SK-N-DZ (cell line): ENCODE data around the gene PIP5K1B.

Experiments used
- DNase-seq: peaks from one replicate; pipeline ENCODE4 v3.0.0-alpha.2; 2015; ENCODE audit warnings: low spot score

The PIP5K1B gene

GRCh38 chr9:68951879-68952659 lies 247.0 kb downstream of the PIP5K1B start:
- DNase-seq = no peak

GRCh38 chr9:68953771-68954170 lies 248.7 kb downstream of the PIP5K1B start:
- no peak for DNase-seq

GRCh38 chr9:68955330-68955729 lies 250.3 kb downstream of the PIP5K1B start:
- DNase-seq = no peak

GRCh38 chr9:68957479-68957878 lies 252.4 kb downstream of the PIP5K1B start:
- DNase-seq = no peak

- DNase-seq = no peak
These were observed 256.5 kb downstream of the PIP5K1B start for GRCh38 chr9:68961587-68961986.

- no peak for DNase-seq
These were observed 258.4 kb downstream of the PIP5K1B start for GRCh38 chr9:68963416-68963815.

GRCh38 chr9:68964102-68964541 lies 259.1 kb downstream of the PIP5K1B start:
- no peak for DNase-seq

- DNase-seq = no peak
These were observed 259.7 kb downstream of the PIP5K1B start for GRCh38 chr9:68964765-68965164.

- no peak for DNase-seq
These were observed 261.5 kb downstream of the PIP5K1B start for GRCh38 chr9:68966496-68966944.

GRCh38 chr9:68967800-68968199 lies 262.8 kb downstream of the PIP5K1B start:
- no peak for DNase-seq

- DNase-seq = no peak
These were observed 264.5 kb downstream of the PIP5K1B start for GRCh38 chr9:68969538-68969937.

GRCh38 chr9:68970151-68970550 lies 265.1 kb downstream of the PIP5K1B start:
- no peak for DNase-seq

- DNase-seq = no peak
These were observed 268.6 kb downstream of the PIP5K1B start for GRCh38 chr9:68973619-68974018.

GRCh38 chr9:68974431-68974830 lies 269.4 kb downstream of the PIP5K1B start:
- no peak for DNase-seq

GRCh38 chr9:68974901-68975300 lies 269.9 kb downstream of the PIP5K1B start:
- DNase-seq = no peak

- DNase-seq = no peak
These were observed 270.5 kb downstream of the PIP5K1B start for GRCh38 chr9:68975365-68976043.

- no peak for DNase-seq
These were observed 273.0 kb downstream of the PIP5K1B start for GRCh38 chr9:68978066-68978465.

- no peak for DNase-seq
These were observed 273.5 kb downstream of the PIP5K1B start for GRCh38 chr9:68978501-68978900.

- DNase-seq = no peak
These were observed 274.7 kb downstream of the PIP5K1B start for GRCh38 chr9:68979538-68980314.

GRCh38 chr9:68980341-68980914 lies 275.4 kb downstream of the PIP5K1B start:
- no peak for DNase-seq

GRCh38 chr9:68981789-68982188 lies 276.7 kb downstream of the PIP5K1B start:
- DNase-seq = no peak

- DNase-seq = no peak
These were observed 278.0 kb downstream of the PIP5K1B start for GRCh38 chr9:68983008-68983411.
